ENCODE data around the gene EBF4.
A peak's percentile ranks its signal among the peaks of the same experiment; 100 is the strongest.
"Not testable (repeated sequence)": the region's sequence is repeated elsewhere in the genome, so short reads cannot be mapped to it uniquely, and the experiment has no call there.

Gene EBF4

GRCh38 chr20:2673453-2673852, 19.1 kb upstream of the EBF4 start:
- DNase-seq (ENCODE audit: low read depth, low spot score) = no peak

- DNase-seq (ENCODE audit: low read depth, low spot score) = no peak
These were observed 12.5 kb upstream of the EBF4 start for GRCh38 chr20:2680046-2680445.

GRCh38 chr20:2682040-2682439, 10.5 kb upstream of the EBF4 start:
- not testable (repeated sequence) for DNase-seq (ENCODE audit: low read depth, low spot score)

DNA sequence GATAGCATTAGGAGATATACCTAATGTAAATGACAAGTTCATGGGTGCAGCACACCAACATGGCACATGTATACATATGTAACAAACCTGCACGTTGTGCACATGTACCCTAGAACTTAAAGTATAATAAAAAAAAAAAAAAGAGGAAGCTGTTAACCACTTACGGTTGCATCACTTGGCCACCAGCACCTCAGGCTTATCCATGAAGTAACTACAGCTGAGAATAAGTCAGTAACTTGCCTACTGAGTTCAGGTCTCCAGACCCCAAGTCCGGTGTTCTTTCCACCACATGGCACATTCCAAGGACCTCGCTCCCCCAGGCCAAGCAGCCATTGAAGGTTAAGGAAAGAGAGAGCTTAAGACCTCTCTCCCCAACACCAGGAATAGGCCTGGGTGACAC, 7.8 kb upstream of the EBF4 start:
- not testable (repeated sequence) for DNase-seq (ENCODE audit: low read depth, low spot score)

DNA sequence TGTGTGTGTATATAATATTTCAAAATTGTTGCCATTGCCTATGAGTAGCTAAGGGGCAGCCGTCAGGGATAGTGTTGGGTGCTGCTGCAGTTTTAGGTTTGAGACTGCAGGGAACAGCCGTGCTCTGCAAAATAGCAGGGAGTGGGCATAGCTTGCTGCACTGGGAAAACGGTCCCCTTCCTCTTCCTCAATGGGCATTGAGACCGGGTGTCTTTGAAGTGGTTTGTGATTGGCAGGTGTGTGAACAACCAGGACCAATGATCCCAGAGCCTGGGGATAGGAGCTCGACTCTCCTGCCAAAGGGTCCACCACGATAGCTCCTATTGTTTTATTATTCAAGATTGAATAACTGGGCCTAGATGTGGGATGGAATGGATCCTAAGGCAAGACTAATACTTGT, 5.1 kb upstream of the EBF4 start:
- no peak for DNase-seq (ENCODE audit: low read depth, low spot score)

DNA sequence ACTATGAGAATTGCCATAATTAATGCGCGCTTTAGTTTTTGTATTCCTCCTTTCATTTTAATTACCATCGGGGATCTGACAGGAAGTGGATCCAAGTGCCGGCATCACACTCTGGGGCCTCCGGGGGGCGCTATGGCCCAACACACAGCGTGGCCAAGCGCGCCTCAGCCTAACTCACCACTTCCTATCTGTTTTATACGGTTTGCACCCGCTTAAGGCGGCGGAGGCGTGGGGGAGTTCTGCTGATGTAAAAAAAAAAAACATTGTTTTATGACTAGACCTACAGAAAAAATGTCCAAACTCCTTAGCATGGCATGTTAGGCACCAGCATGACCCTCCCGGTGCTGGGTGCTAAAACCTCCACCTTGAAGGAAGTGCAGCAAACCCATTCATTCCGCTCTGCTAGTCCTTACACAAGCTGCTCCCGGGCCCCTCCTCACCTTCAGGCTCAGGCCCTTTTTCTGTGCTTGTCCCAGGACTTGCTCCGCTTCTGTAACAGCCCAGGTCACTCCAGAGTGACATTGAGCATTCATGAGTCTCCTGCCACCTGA, 4.5 kb upstream of the EBF4 start:
- peak; percentile 69 for DNase-seq (ENCODE audit: low read depth, low spot score)

DNA sequence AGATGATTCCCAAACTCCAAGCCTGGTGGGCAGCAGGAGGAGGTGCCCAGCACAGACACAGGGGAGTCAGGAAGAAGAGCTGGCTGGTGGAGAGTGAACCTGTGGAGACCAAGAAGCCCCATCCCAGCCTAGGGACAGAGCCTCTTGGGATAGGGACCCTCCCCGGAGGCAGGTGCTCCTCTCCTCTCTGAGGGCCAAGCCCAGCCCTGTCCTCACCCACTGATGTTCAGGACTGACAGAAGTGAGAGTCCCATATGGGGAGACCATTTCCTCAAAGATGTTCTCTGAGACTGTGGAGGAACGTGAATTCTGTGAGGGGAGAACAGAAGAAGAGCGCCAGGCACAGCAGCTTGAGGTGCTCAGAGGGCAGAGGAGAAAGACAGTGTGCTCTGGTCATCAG, 2.4 kb upstream of the EBF4 start:
- DNase-seq (ENCODE audit: low read depth, low spot score) = no peak

GRCh38 chr20:2690718-2691117, 1.9 kb upstream of the EBF4 start:
- DNase-seq (ENCODE audit: low read depth, low spot score) = no peak

- no peak for DNase-seq (ENCODE audit: low read depth, low spot score)
These were observed 1.5 kb upstream of the EBF4 start for GRCh38 chr20:2691127-2691526.

- no peak for DNase-seq (ENCODE audit: low read depth, low spot score)
These were observed 931 bp upstream of the EBF4 start for GRCh38 chr20:2691663-2692035.

DNA sequence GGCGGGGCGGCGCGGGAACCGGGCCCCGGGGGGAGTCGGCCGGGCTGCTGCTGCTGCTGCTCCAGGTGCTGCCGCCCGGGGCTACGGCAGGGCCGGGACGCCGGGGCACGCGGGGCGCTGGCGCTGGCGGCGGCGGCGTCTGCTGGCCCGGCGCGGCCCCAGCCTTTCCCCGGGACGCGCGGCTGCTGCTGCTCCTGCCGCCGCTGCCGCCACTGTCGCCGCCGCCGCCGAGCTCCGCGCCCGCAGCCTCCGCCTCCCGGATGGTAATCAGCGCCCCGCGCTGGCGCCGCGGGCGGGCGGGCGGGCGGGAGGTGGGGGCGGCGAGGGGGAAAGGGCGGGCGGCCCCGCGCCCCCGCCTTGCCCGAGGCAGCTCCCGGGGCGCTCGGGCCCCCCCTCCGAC, 306 bp downstream of the EBF4 start:
- peak; percentile 41 for DNase-seq (ENCODE audit: low read depth, low spot score)

- DNase-seq (ENCODE audit: low read depth, low spot score) = peak; percentile 57
These were observed 867 bp downstream of the EBF4 start for GRCh38 chr20:2693286-2694007.

DNA sequence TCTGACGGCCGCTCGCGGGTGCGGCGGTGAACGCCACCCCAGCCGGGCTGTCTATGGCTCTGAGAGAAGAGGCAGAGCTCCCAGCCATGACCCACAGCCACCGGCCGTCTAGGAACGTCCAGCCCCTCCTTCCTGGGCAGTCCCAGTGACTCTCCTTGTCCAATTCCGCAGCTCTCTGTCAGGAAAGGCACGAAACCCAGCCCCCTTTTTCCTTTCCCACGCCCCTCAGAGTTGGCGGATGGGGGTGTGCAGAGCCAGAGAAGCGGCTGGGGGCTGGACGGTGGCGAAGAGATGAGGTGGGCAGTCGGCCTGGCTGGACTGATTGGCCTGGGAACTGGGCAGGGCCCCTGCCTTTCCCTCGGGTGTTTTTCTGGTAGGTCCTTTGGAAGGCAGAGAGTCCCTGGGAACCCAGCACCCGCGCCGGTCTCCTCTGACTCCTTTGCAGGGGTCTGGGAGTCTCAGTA, 1.5 kb downstream of the EBF4 start:
- DNase-seq (ENCODE audit: low read depth, low spot score) = peak; percentile 13

DNA sequence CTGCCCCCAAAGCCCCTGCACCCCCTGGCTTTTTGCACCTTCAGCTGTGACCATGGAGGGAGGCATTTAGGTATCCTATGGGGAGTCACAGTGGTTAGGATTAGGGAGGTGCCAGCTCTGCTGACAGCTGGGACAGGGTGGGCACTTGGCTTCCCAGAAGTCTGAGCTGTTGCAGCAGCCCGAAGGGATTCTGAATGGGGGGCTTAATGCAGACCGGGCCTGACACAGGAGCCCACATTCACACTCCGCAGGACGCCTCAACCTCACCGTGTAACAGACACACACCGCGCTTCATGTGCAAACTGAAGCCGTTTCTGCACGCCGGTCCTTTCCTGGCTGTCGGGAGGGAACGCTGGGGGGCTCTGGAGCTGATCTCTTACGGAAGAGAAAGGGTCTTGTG, 1.9 kb downstream of the EBF4 start:
- DNase-seq (ENCODE audit: low read depth, low spot score) = no peak

- no peak for DNase-seq (ENCODE audit: low read depth, low spot score)
These were observed 2.8 kb downstream of the EBF4 start for GRCh38 chr20:2695206-2695983.

DNA sequence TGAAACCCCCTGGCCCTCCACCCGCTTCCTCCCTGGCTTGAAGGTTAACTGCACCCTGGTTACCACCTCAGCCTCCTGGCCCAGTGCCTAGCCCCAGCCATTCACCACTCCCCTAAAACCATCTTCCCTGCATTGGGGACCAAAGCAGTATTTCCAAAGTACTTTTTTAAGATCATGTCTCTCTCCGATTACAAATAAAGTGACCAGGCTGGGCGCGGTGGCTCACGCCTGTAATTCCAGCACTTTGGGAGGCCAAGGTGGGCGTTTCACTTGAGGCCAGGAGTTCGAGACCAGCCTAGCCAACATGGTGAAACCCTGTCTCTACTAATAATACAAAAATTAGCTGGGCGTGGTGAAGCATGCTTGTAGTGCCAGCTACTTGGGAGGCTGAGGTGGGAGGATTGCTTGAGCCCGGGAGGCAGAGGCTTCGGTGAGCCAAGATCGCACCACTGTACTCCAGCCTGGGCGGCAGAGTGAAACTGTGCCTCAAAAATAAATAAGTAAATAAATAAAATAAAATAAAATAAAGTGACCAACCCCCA, 3.5 kb downstream of the EBF4 start:
- DNase-seq (ENCODE audit: low read depth, low spot score) = not testable (repeated sequence)

DNA sequence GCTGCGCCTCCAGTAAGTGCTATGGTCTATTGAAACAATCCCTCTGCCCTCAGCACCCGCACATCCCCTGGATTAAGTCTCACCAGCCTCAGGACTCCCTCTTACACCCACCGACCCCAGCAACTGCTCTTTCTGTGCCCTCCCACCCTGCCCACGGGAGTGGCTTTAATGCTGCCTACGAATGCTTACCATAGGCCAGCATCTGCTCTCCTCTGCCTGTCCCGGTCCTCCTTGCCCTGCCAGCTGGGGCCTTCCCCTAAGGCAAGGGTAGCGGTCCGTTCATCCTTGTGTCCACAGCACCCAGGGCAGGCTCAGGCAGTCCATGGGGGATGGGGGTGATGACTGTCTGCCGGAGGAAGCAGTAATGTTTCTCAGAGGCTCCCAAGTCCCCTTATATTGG, 4.1 kb downstream of the EBF4 start:
- DNase-seq (ENCODE audit: low read depth, low spot score) = no peak

DNA sequence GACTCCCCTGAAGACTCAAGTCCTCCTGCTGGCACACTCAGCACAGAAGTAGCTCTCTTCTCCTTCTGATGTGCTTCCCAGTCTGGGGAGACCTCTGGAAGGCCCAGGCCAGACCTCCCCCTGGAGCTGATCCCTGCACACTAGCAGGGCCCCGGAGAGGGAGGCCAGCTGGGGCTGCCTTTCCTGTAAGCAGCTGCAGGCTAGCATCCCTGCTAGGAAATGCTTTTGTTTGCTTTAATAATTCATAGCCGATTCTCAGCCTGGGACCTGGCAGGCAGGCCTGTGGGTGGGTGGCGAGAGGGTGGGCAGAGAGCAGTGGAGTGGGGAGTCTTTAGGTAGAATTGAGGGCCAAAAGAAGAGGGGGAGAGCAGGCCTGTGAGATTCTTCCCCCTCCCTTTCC, 5.2 kb downstream of the EBF4 start:
- DNase-seq (ENCODE audit: low read depth, low spot score) = no peak

DNA sequence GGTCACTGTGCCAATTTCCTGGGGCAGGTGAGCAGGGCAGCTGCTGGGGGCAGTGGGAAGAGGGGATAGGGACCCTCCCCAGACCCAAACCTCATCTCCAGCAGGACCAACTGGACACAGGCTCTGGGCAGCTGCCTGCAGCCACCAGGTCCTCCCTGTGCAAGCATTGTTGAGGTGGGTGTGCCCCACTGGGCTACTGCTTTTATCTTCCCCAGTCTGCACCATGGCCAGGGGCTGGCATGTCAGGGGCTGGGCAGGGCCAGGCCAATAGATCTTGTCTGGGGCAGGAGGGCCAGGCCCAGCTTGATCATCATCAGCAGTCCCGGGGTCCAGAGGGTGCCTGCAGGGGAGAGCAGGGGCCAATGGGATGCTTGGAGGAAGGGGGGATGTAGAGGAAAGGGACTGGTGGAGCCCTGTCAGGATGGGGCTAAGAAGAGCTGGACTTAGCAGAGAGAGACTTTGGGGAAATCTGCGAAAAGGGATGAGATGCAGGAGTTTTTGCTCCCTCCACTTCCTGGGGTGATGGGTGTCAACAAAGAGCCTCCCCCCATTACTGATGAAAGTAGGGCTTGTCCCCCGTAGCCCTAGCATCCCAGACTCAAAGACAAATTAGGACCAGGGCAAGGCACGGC, 5.7 kb downstream of the EBF4 start:
- no peak for DNase-seq (ENCODE audit: low read depth, low spot score)

GRCh38 chr20:2698912-2699311, 6.3 kb downstream of the EBF4 start:
- DNase-seq (ENCODE audit: low read depth, low spot score) = no peak

GRCh38 chr20:2699775-2700413, 7.3 kb downstream of the EBF4 start:
- DNase-seq (ENCODE audit: low read depth, low spot score) = no peak

All from astrocyte of the hippocampus (primary cell).